Astrocyte of the cerebellum (primary cell): ENCODE measurements around the gene RGS7BP.

Source experiments
- DNase-seq: peaks from one replicate; pipeline ENCODE4 v3.0.0-alpha.2; 2011; ENCODE audit warnings: low read depth
- H3K4me3 ChIP-seq: 2 replicates; pipeline ENCODE4 v1.5.1; 2011; ENCODE audit warnings: mild to moderate bottlenecking, low read depth, low read length, moderate library complexity
- CTCF ChIP-seq: IDR thresholded peaks from 2 replicates; pipeline ENCODE4 v1.5.1; 2012; ENCODE audit warnings: low read length, low read depth, moderate library complexity, mild to moderate bottlenecking; ENCODE audit errors: missing control alignments
- in situ Hi-C: cut with HindIII; loops from 2 replicates; pipeline ENCODE4 v1.10.0; 2017; ENCODE audit warnings: low sequenced_read_pairs

The RGS7BP gene

GRCh38 chr5:64505769-64506566, at the start of gene RGS7BP:
RGS7BP (plus strand) TSS chr5:64506015; CDS start chr5:64506625, 610 bp downstream.
- in situ Hi-C loops, result no loop called here
- peak within 1 kb of the TSS; percentile 46 for H3K4me3 ChIP-seq
- peak; percentile 8 for DNase-seq
- TF ChIP-seq CTCF, result peak; percentile 26

GRCh38 chr5:64457846-64458245, 48.0 kb upstream of the RGS7BP start:
- no peak for DNase-seq
- no peak for TF ChIP-seq CTCF
- H3K4me3 ChIP-seq, result no peak overlapping the region
- in situ Hi-C loops, result no loop called here

DNA sequence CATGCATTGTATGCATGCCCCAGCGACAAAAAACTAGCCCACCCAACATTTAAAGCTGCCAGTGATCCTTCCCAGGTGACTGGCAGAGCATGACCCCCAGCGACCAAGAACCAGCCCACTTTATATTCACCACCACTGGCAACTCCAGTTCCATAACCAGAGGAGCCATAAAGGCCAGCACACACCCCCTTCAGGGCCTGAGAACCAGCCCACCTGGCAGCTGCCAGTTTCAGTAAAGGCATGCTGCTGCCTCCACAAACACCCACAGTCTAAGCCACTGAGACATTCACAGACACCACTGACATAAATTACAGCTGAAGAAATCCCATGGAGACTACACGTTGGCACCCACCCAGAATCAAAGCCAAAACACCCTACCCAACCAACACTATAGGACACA, 46.9 kb upstream of the RGS7BP start:
- H3K4me3 ChIP-seq, result no peak overlapping the region
- DNase-seq, result no peak
- in situ Hi-C loops, result no loop called here
- TF ChIP-seq CTCF, result no peak

GRCh38 chr5:64462391-64462790, 43.4 kb upstream of the RGS7BP start:
- in situ Hi-C loops, result no loop called here
- no peak overlapping the region for H3K4me3 ChIP-seq
- TF ChIP-seq CTCF, result no peak
- no peak for DNase-seq

DNA sequence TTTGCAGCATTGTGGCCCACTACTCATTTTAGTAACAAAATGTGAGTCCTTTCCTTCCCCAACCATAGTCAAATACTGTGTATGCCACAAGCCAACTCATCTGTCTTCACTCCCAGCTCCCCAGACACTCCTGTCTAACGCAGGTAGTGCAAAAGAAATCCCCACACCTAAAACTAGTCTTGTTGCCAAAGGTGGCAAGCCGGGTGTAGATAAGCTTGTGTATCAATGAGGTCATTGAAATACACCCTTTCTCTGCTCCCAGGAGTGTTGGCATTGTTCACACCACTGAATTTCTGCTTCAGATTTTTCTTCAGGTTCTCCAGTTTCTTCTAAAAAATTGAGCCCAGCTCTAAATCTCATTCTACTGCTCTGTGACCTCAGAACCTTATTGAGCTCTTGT, 19.7 kb upstream of the RGS7BP start:
- no peak for DNase-seq
- in situ Hi-C loops, result no loop called here
- no peak for TF ChIP-seq CTCF

GRCh38 chr5:64487283-64487682, 18.5 kb upstream of the RGS7BP start:
- TF ChIP-seq CTCF, result no peak
- no peak for DNase-seq
- in situ Hi-C loops, result no loop called here

More for the DNA sequence above, 19.7 kb upstream of the RGS7BP start:
- no peak overlapping the region for H3K4me3 ChIP-seq

More at GRCh38 chr5:64487283-64487682, 18.5 kb upstream of the RGS7BP start:
- no peak overlapping the region for H3K4me3 ChIP-seq
